Esophagus (tissue), 2 donors: ENCODE measurements around the gene EYA3. TPM values are rescaled to one million over a fixed set of nuclear protein-coding genes. Genes with fewer than 3 reads are reported as not detected.
"Not testable (repeated sequence)": the region's sequence is repeated elsewhere in the genome, so short reads cannot be mapped to it uniquely, and the experiment has no call there.

Source experiments
- H3K27ac ChIP-seq, 2 donors: one replicate each; pipeline ENCODE4 v1.5.1; 2013; ENCODE audit warnings: low read depth in 2 of 2, mild to moderate bottlenecking in 2 of 2, inconsistent platforms in 1 of 2, low read length in 1 of 2, moderate library complexity in 1 of 2
- H3K27me3 ChIP-seq, 2 donors: one replicate each; pipeline ENCODE4 v1.6.1; 2013; ENCODE audit warnings: low read length in 2 of 2, control low read depth in 1 of 2, mild to moderate bottlenecking in 1 of 2; ENCODE audit not compliant: insufficient read depth in 2 of 2, control insufficient read depth in 1 of 2
- H3K36me3 ChIP-seq, 2 donors: one replicate each; pipeline ENCODE4 v1.6.1; 2013; ENCODE audit warnings: low read length in 1 of 2; ENCODE audit not compliant: control insufficient read depth in 2 of 2, insufficient read depth in 2 of 2
- H3K4me1 ChIP-seq, 2 donors: one replicate each; pipeline ENCODE4 v1.6.1; 2013; ENCODE audit warnings: low read length in 1 of 2; ENCODE audit not compliant: control insufficient read depth in 2 of 2, insufficient read depth in 2 of 2
- H3K4me3 ChIP-seq, 2 donors: one replicate each; pipeline ENCODE4 v1.5.1; 2013; ENCODE audit warnings: low read length in 2 of 2, mild to moderate bottlenecking in 2 of 2, low read depth in 1 of 2, moderate library complexity in 1 of 2
- H3K9me3 ChIP-seq, 2 donors: one replicate each; pipeline ENCODE4 v1.6.1; 2013; ENCODE audit warnings: mild to moderate bottlenecking in 2 of 2, low read depth in 1 of 2, low read length in 1 of 2, moderate library complexity in 1 of 2; ENCODE audit not compliant: control insufficient read depth in 2 of 2, insufficient read depth in 1 of 2
- WGBS, 2 donors: extraction: QIAGEN DNeasy Blood & Tissue Kit; methylation state at CpG; one replicate each; pipeline ENCODE4 v1.1.7; 2013; 5-methylcytosine and 5-hydroxymethylcytosine counted together
- polyA plus RNA-seq, 2 donors: library from polyadenylated mRNA; stranded (reverse); fragments of 200-250 nt; gene quantifications; one replicate each; pipeline ENCODE4 v1.2.3, GENCODE V29; 2013
- donor health status: healthy with polysubstance abuse.
- donor health status: Bipolar disorder and iron deficiency.

Gene EYA3
- polyA plus RNA-seq, 2 donors, result 6.3 to 7.3 TPM

- no peak overlapping the region for H3K27ac ChIP-seq
- WGBS, 2 donors, result 87 to 88% methylated on average over 2 of the region's 2 CpGs
- no peaks in the 10 kb centered on the region for H3K4me1 ChIP-seq
- H3K36me3 ChIP-seq, result peaks cover 0 to under 1% of the 10 kb centered on the region in 2 donors
- no peak overlapping the region for H3K4me3 ChIP-seq
- H3K27me3 ChIP-seq, result no peaks in the 10 kb centered on the region
- no peaks in the 10 kb centered on the region for H3K9me3 ChIP-seq
Measured at GRCh38 chr1:28021064-28021463, 67.3 kb downstream of the EYA3 start.

DNA sequence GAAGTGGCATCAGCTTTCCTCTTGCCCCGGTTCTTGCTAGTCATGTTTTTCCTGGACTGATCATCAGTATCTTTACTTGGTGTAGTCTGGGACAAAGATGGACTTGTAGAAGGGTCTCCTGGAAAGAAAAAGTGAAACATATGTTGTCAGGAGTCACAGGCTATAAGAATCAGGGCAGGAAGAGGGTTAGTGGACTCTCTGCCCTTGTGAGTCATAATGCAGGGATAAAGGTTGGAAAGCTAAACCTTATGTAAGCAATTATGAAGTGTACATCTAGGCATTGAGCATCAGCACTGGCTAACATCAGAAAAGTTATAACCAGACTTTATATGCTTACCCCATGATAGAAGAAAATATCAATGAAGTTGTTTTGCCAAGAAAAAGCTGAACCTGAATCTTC lies 77.4 kb downstream of the EYA3 start:
- Histone ChIP-seq H3K9me3 (no peaks in the 10 kb centered on the region), H3K4me3 (no peak overlapping the region), H3K4me1 (no peaks in the 10 kb centered on the region), H3K27ac (no peak overlapping the region), H3K36me3 (peaks cover 1 to 5% of the 10 kb centered on the region in 2 donors), H3K27me3 (no peaks in the 10 kb centered on the region)
- WGBS, 2 donors, result 85 to 92% methylated on average over 1 of the region's 1 CpG

DNA sequence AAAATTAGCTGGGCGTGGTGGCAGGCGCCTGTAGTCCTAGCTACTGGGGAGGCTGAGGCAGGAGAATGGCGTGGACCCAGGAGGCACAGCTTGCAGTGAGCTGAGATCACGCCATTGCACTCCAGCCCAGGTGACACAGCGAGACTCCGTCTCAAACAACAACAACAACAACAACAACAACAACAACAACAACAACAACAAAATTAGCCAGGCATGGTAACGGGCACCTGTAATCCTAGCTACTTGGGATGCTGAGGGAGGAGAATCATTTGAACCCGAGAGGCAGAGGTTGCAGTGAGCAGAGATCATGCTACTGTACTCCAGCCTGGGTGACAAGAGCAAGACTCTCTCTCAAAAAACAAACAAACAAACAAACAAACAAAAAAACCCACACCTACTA lies 85.3 kb downstream of the EYA3 start:
- not testable (repeated sequence) for H3K27ac ChIP-seq, H3K4me1 ChIP-seq, H3K4me3 ChIP-seq, H3K9me3 ChIP-seq, H3K36me3 ChIP-seq, H3K27me3 ChIP-seq
- 97% methylated on average over 7 to 8 of the region's 8 CpGs for WGBS, 2 donors

GRCh38 chr1:28002600-28002999 lies 85.8 kb downstream of the EYA3 start:
- Histone ChIP-seq H3K9me3 (no peaks in the 10 kb centered on the region), H3K36me3 (peaks cover 3 to 8% of the 10 kb centered on the region in 2 donors), H3K4me3 (no peak overlapping the region), H3K27ac (no peak overlapping the region), H3K4me1 (no peaks in the 10 kb centered on the region), H3K27me3 (no peaks in the 10 kb centered on the region)
- 96 to 100% methylated on average over 10 of the region's 10 CpGs for WGBS, 2 donors

DNA sequence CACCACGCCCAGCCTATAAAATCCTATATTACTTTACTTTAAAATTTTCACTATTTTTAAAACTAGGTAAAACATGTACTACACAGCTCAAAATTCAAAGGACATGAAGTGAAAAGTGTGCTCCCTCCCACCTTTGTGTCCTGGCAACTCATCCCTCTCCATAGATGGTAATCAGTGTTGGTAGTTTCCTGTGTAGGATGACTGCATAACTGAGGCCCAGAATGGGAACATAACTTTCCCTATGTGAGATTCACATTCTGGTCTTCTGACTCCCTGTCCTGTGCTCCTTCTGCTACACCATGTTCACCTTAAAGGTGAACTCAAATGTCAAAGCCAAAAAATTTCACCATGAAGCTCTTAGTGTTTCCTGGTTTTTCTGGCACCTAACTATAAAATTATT lies 89.4 kb downstream of the EYA3 start:
- Histone ChIP-seq H3K36me3 (peaks cover 8 to 13% of the 10 kb centered on the region in 2 donors), H3K9me3 (no peaks in the 10 kb centered on the region), H3K27ac (no peak overlapping the region), H3K4me1 (no peaks in the 10 kb centered on the region), H3K27me3 (no peaks in the 10 kb centered on the region), H3K4me3 (no peak overlapping the region)
- WGBS, 2 donors, result 96 to 98% methylated on average over 1 of the region's 1 CpG

- H3K36me3 ChIP-seq, result peaks cover 12 to 14% of the 10 kb centered on the region in 2 donors
- H3K4me3 ChIP-seq, H3K4me1 ChIP-seq, H3K27ac ChIP-seq, H3K27me3 ChIP-seq, H3K9me3 ChIP-seq: not testable (repeated sequence)
- 98% methylated on average over 6 of the region's 6 CpGs for WGBS, 2 donors
Measured at GRCh38 chr1:27994526-27994925, 93.9 kb downstream of the EYA3 start.

DNA sequence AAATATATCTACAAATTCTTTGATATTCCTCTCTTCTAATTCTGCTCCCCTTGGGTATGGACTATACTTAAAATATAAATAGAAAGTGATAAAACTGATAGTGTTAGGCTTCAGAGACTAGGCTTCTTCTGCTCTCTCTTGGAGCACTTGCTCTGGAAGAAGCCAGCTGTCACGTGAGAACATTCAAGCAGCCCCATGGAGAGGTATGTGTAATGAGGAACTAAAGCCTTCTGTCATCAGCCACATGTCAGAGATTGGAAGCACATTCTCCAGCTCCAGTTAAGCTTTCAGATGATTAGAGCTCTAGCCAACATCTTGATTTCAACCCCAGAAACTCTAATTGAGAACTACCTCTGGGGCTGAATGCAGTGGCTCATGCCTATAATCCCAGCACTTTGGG lies 94.3 kb downstream of the EYA3 start:
- no peaks in the 10 kb centered on the region for H3K9me3 ChIP-seq
- no peak overlapping the region for H3K27ac ChIP-seq
- no peak overlapping the region for H3K4me3 ChIP-seq
- peaks cover 11 to 13% of the 10 kb centered on the region in 2 donors for H3K36me3 ChIP-seq
- no peaks in the 10 kb centered on the region for H3K4me1 ChIP-seq
- no peaks in the 10 kb centered on the region for H3K27me3 ChIP-seq
- 67 to 81% methylated on average over 1 of the region's 1 CpG for WGBS, 2 donors

DNA sequence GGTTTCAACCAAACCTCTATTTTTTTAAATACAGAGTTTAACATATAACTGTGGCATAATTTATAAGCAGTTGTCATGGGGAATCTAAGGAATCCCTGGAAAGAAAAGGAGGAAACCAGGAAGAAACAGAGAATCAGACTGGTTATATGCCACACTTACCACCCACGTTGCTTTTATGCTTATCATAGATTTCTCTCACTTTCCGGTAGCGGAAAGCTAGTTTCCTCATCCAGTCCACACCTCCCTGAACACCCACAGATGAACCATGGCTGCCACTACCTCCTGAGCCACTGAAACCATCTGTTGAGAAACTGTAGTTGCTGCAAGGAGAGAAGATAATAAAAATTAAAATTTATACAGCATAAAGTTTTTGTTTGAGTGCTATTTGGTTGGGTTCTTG lies 95.2 kb downstream of the EYA3 start:
- 66 to 81% methylated on average over 3 of the region's 3 CpGs for WGBS, 2 donors
- no peaks in the 10 kb centered on the region for H3K27me3 ChIP-seq
- H3K36me3 ChIP-seq, result peaks cover 10 to 11% of the 10 kb centered on the region in 2 donors
- H3K4me1 ChIP-seq, result no peaks in the 10 kb centered on the region
- H3K9me3 ChIP-seq, result no peaks in the 10 kb centered on the region
- H3K4me3 ChIP-seq, result no peak overlapping the region
- H3K27ac ChIP-seq, result no peak overlapping the region

GRCh38 chr1:27992276-27992675 lies 96.1 kb downstream of the EYA3 start:
- Histone ChIP-seq H3K27me3 (no peaks in the 10 kb centered on the region), H3K36me3 (peaks cover 10 to 11% of the 10 kb centered on the region in 2 donors), H3K9me3 (no peaks in the 10 kb centered on the region), H3K27ac (no peak overlapping the region), H3K4me3 (no peak overlapping the region), H3K4me1 (no peaks in the 10 kb centered on the region)
- 68 to 72% methylated on average over 6 of the region's 6 CpGs for WGBS, 2 donors

- Histone ChIP-seq H3K27ac (no peak overlapping the region), H3K27me3 (no peaks in the 10 kb centered on the region), H3K9me3 (no peaks in the 10 kb centered on the region), H3K4me1 (no peaks in the 10 kb centered on the region), H3K4me3 (no peak overlapping the region), H3K36me3 (peaks cover 6 to 8% of the 10 kb centered on the region in 2 donors)
- WGBS, 2 donors, result 97 to 98% methylated on average over 3 of the region's 3 CpGs
Measured at GRCh38 chr1:27990920-27991537, 97.4 kb downstream of the EYA3 start.
